Putamen (tissue), 1 donor: ENCODE data around the gene PRLH.
A peak's percentile ranks its signal among the peaks of the same experiment; 100 is the strongest.
"Not testable (repeated sequence)": the region's sequence is repeated elsewhere in the genome, so short reads cannot be mapped to it uniquely, and the experiment has no call there.

Experiments used
- DNase-seq: peaks from one replicate; pipeline ENCODE4 v3.0.0-alpha.2; 2016; ENCODE audit warnings: low spot score

PRLH gene

GRCh38 chr2:237601453-237602116 is 35.2 kb downstream of the PRLH start:
- no peak for DNase-seq

- DNase-seq, result no peak
Observed at GRCh38 chr2:237602409-237602808, 36.0 kb downstream of the PRLH start.

GRCh38 chr2:237603049-237603717 is 36.8 kb downstream of the PRLH start:
- no peak for DNase-seq

GRCh38 chr2:237603718-237604362 is 37.5 kb downstream of the PRLH start:
- peak; percentile 15 for DNase-seq

GRCh38 chr2:237604391-237604790 is 38.0 kb downstream of the PRLH start:
- no peak for DNase-seq

GRCh38 chr2:237604960-237605359 is 38.6 kb downstream of the PRLH start:
- DNase-seq, result no peak

- DNase-seq, result not testable (repeated sequence)
Observed at GRCh38 chr2:237606522-237606921, 40.1 kb downstream of the PRLH start.

- no peak for DNase-seq
Observed at GRCh38 chr2:237612527-237613357, 46.4 kb downstream of the PRLH start.

- DNase-seq, result no peak
Observed at GRCh38 chr2:237613679-237614078, 47.3 kb downstream of the PRLH start.

- no peak for DNase-seq
Observed at GRCh38 chr2:237614151-237614720, 47.9 kb downstream of the PRLH start.

GRCh38 chr2:237615631-237616249 is 49.4 kb downstream of the PRLH start:
- DNase-seq, result no peak

- DNase-seq, result no peak
Observed at GRCh38 chr2:237616373-237616733, 50.0 kb downstream of the PRLH start.
